Stimulated activated naive CD8-positive, alpha-beta T cell treated with anti-CD3 and anti-CD28 coated beads, Interleukin-15, Interleukin-2, amounts not matched to agents 100 ng/mL and 50 ng/mL, for 24 hours (primary cell): ENCODE measurements around the gene LIFR.
"Not testable (repeated sequence)": the region's sequence is repeated elsewhere in the genome, so short reads cannot be mapped to it uniquely, and the experiment has no call there.

Source experiments
- H3K27ac Mint-ChIP-seq: one replicate; pipeline ENCODE4 v1.8.0; 2021; ENCODE audit warnings: mild to moderate bottlenecking, mixed read lengths
- H3K27me3 Mint-ChIP-seq: one replicate; pipeline ENCODE4 v1.8.0; 2021; ENCODE audit warnings: mixed read lengths
- H3K36me3 Mint-ChIP-seq: one replicate; pipeline ENCODE4 v1.8.0; 2021; ENCODE audit warnings: low read depth, mixed read lengths
- H3K4me1 Mint-ChIP-seq: one replicate; pipeline ENCODE4 v1.8.0; 2021; ENCODE audit warnings: low read depth, mixed read lengths
- H3K4me3 Mint-ChIP-seq: one replicate; pipeline ENCODE4 v1.8.0; 2021; ENCODE audit warnings: mild to moderate bottlenecking, mixed read lengths
- H3K9me3 Mint-ChIP-seq: one replicate; pipeline ENCODE4 v1.8.0; 2021; ENCODE audit warnings: mixed read lengths

LIFR gene

GRCh38 chr5:38527475-38527874 is 29.0 kb downstream of the LIFR start:
- peaks cover 50% of the 10 kb centered on the region for H3K27me3 Mint-ChIP-seq
- H3K4me3 Mint-ChIP-seq = no peak overlapping the region
- no peaks in the 10 kb centered on the region for H3K36me3 Mint-ChIP-seq
- no peaks in the 10 kb centered on the region for H3K9me3 Mint-ChIP-seq
- H3K4me1 Mint-ChIP-seq = no peaks in the 10 kb centered on the region
- no peak overlapping the region for H3K27ac Mint-ChIP-seq

DNA sequence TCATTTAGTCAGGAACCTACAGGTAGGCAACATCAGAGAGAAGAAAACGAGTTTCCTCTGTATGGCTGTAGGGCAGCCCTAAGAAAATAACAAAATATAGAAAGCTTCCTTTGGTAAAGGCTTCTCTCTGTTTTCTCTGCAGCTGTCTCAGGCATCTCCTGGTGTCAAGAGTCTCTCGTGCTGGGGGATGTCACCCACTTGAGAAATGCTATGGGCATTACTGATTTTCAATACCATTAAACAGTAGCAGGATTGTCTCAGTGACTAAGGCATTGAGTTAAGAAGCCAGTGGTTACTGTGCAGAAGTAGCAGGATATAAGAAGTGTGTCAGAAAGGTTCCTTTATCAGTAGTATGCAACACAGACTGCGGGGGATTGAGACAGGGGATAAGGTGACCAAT is 32.4 kb downstream of the LIFR start:
- Mint-ChIP-seq H3K4me1 (no peaks in the 10 kb centered on the region), H3K27ac (no peak overlapping the region), H3K36me3 (no peaks in the 10 kb centered on the region), H3K27me3 (peaks cover 46% of the 10 kb centered on the region), H3K4me3 (no peak overlapping the region), H3K9me3 (no peaks in the 10 kb centered on the region)

GRCh38 chr5:38519476-38519875 is 37.0 kb downstream of the LIFR start:
- Mint-ChIP-seq H3K27me3 (peaks cover 30% of the 10 kb centered on the region), H3K9me3 (peaks cover 4% of the 10 kb centered on the region), H3K4me3 (no peak overlapping the region), H3K27ac (no peak overlapping the region), H3K4me1 (no peaks in the 10 kb centered on the region), H3K36me3 (no peaks in the 10 kb centered on the region)

GRCh38 chr5:38518341-38518740 is 38.1 kb downstream of the LIFR start:
- no peaks in the 10 kb centered on the region for H3K4me1 Mint-ChIP-seq
- peaks cover 4% of the 10 kb centered on the region for H3K9me3 Mint-ChIP-seq
- no peak overlapping the region for H3K4me3 Mint-ChIP-seq
- no peaks in the 10 kb centered on the region for H3K36me3 Mint-ChIP-seq
- H3K27me3 Mint-ChIP-seq = peaks cover 24% of the 10 kb centered on the region
- no peak overlapping the region for H3K27ac Mint-ChIP-seq

DNA sequence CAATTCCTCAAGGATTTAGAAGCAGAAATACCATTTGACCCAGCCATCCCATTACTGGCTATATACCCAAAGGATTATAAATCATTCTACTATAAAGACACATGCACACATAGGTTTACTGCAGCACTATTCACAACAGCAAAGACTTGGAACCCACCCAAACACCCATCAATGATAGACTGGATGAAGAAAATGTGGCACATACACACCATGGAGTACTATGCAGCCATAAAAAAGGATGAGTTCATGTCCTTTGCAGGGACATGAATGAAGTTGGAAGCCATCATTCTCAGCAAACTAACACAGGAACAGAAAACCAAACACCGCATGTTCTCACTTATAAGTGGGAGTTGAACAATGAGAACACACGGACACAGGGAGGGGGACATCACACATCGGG is 39.8 kb downstream of the LIFR start:
- H3K4me3 Mint-ChIP-seq, H3K36me3 Mint-ChIP-seq, H3K4me1 Mint-ChIP-seq, H3K27ac Mint-ChIP-seq, H3K9me3 Mint-ChIP-seq: not testable (repeated sequence)
- H3K27me3 Mint-ChIP-seq = peaks cover 22% of the 10 kb centered on the region

DNA sequence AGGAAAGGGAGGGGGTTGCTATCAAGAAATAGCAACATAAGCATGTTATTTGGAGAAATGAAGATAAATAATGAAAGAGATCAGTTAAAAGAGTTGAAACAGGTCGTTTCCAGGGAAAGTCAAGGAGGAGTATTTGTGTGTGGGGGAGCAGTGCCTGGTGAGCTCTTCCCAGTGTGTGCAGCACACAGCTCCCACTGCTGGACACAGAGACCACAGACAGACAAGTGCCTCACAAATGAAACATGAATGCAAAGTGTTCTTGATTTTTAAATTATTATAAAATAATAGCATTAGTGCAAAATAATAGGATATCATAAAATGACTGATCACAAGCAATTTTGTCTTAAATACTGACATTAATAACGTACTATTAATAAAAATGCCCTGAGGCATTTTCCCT is 40.8 kb downstream of the LIFR start:
- H3K36me3 Mint-ChIP-seq = no peaks in the 10 kb centered on the region
- H3K9me3 Mint-ChIP-seq = peaks cover 4% of the 10 kb centered on the region
- H3K27me3 Mint-ChIP-seq = peaks cover 14% of the 10 kb centered on the region
- no peak overlapping the region for H3K4me3 Mint-ChIP-seq
- H3K27ac Mint-ChIP-seq = no peak overlapping the region
- H3K4me1 Mint-ChIP-seq = no peaks in the 10 kb centered on the region

- H3K27me3 Mint-ChIP-seq = peaks cover 14% of the 10 kb centered on the region
- no peak overlapping the region for H3K27ac Mint-ChIP-seq
- H3K9me3 Mint-ChIP-seq = peaks cover 4% of the 10 kb centered on the region
- no peak overlapping the region for H3K4me3 Mint-ChIP-seq
- no peaks in the 10 kb centered on the region for H3K4me1 Mint-ChIP-seq
- no peaks in the 10 kb centered on the region for H3K36me3 Mint-ChIP-seq
These were observed 41.4 kb downstream of the LIFR start for GRCh38 chr5:38515092-38515491.

DNA sequence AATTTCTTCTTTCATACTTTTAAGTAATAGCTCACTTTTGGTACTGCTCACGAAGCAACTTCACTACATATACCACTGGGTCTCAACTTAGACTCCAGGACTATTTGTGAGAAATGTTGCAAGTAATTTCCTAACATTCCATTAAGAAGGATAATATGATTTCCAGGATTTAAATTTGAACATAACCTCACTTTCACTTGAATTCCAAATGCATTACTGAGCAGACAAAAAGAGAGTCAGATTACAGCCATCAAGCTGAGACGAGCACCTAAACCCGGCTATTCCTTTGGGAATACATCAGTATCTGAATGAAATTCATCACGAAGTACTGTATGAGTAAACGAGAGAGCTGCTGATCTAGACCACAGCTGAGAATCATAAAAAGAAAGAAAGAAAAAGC is 47.3 kb downstream of the LIFR start:
- no peak overlapping the region for H3K4me3 Mint-ChIP-seq
- H3K4me1 Mint-ChIP-seq = no peaks in the 10 kb centered on the region
- H3K9me3 Mint-ChIP-seq = no peaks in the 10 kb centered on the region
- peaks cover 31% of the 10 kb centered on the region for H3K27me3 Mint-ChIP-seq
- no peak overlapping the region for H3K27ac Mint-ChIP-seq
- H3K36me3 Mint-ChIP-seq = no peaks in the 10 kb centered on the region

GRCh38 chr5:38506302-38506701 is 50.1 kb downstream of the LIFR start:
- Mint-ChIP-seq H3K36me3 (no peaks in the 10 kb centered on the region), H3K9me3 (no peaks in the 10 kb centered on the region), H3K4me1 (no peaks in the 10 kb centered on the region), H3K27ac (no peak overlapping the region), H3K4me3 (no peak overlapping the region), H3K27me3 (peaks cover 26% of the 10 kb centered on the region)

- Mint-ChIP-seq H3K27ac (no peak overlapping the region), H3K27me3 (peaks cover 27% of the 10 kb centered on the region), H3K9me3 (no peaks in the 10 kb centered on the region), H3K36me3 (no peaks in the 10 kb centered on the region), H3K4me1 (no peaks in the 10 kb centered on the region), H3K4me3 (no peak overlapping the region)
These were observed 55.7 kb downstream of the LIFR start for GRCh38 chr5:38500573-38501260.

GRCh38 chr5:38497946-38498345 is 58.5 kb downstream of the LIFR start:
- Mint-ChIP-seq H3K36me3 (no peaks in the 10 kb centered on the region), H3K27ac (no peak overlapping the region), H3K4me3 (no peak overlapping the region), H3K4me1 (no peaks in the 10 kb centered on the region), H3K9me3 (no peaks in the 10 kb centered on the region), H3K27me3 (peaks cover 39% of the 10 kb centered on the region)

DNA sequence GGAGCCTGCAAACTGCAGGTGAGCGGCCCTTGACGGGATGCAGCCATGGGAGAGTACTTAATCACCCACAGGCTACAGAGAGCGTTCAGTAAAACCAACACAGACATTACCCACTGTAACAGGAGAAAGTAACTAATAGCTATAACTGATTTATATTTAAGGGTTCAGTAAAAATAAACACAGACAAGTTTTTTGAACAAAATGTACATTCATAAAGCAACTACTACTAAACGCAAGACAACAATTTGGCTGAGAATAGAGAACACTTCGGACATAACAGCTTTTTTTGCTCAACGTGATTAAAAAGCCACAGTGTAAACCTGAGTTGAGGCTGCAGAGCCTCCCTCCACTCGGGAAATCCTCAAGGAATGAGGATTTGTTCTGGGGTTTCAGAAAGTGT is 61.7 kb downstream of the LIFR start:
- Mint-ChIP-seq H3K27me3 (peaks cover 51% of the 10 kb centered on the region), H3K27ac (no peak overlapping the region), H3K4me3 (no peak overlapping the region), H3K9me3 (no peaks in the 10 kb centered on the region), H3K36me3 (no peaks in the 10 kb centered on the region), H3K4me1 (no peaks in the 10 kb centered on the region)

DNA sequence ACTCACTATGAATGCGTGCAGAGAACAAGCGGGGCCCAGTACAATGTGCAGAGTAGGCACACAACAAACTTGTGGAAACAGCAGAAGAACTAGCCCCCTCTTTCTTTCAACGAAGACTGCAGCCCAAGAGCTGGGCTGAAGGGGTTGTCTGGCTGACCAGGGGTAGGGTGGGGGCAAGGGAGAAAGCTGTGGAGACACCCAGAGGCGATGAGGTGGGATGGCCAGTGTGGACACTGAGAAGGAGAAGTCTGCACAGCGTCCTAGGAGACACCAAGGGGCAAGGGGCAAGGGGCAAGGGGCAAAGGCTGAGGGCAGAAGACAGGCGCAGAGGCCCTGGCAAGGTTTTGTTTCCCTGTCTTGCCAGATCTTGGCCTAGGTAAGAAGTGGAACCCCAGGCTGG is 62.3 kb downstream of the LIFR start:
- Mint-ChIP-seq H3K27ac (no peak overlapping the region), H3K27me3 (peaks cover 49% of the 10 kb centered on the region), H3K9me3 (no peaks in the 10 kb centered on the region), H3K4me1 (no peaks in the 10 kb centered on the region), H3K36me3 (no peaks in the 10 kb centered on the region), H3K4me3 (no peak overlapping the region)

DNA sequence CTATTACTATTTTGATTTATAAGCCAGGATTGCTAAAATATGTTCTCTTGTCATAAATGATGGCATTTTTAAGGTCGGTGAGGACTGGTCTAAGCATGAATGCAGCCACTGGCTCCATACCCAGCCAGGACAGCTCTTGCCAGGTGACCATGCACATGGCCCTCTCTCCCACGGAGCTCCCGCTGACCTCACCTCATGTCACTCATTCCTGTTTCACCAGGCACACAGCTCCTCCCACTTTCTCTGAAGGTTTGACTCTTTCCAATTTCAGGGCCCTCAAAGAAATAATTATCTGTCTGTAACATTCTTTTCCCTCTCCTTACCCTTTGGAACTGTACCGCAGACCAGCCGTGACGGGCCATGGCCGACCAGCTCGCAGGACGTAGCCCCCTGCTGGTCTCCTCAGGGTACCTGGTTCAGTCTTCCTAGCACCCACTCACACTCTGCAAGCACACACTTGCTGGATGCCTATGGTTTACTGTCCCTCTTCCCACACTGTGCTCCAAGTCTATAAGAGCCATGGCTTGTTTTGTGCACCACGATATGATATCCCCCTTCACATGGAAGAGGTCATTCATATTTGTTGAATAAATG is 72.5 kb downstream of the LIFR start:
- no peak overlapping the region for H3K4me3 Mint-ChIP-seq
- H3K4me1 Mint-ChIP-seq = no peaks in the 10 kb centered on the region
- H3K9me3 Mint-ChIP-seq = no peaks in the 10 kb centered on the region
- H3K27ac Mint-ChIP-seq = no peak overlapping the region
- H3K27me3 Mint-ChIP-seq = peaks cover 63% of the 10 kb centered on the region
- no peaks in the 10 kb centered on the region for H3K36me3 Mint-ChIP-seq

- Mint-ChIP-seq H3K36me3 (no peaks in the 10 kb centered on the region), H3K4me1 (no peaks in the 10 kb centered on the region), H3K27ac (no peak overlapping the region), H3K27me3 (peaks cover 73% of the 10 kb centered on the region), H3K4me3 (no peak overlapping the region), H3K9me3 (no peaks in the 10 kb centered on the region)
These were observed 77.0 kb downstream of the LIFR start for GRCh38 chr5:38479315-38479904.

GRCh38 chr5:38478878-38479277 is 77.6 kb downstream of the LIFR start:
- no peaks in the 10 kb centered on the region for H3K4me1 Mint-ChIP-seq
- H3K4me3 Mint-ChIP-seq = no peak overlapping the region
- no peak overlapping the region for H3K27ac Mint-ChIP-seq
- peaks cover 74% of the 10 kb centered on the region for H3K27me3 Mint-ChIP-seq
- no peaks in the 10 kb centered on the region for H3K9me3 Mint-ChIP-seq
- no peaks in the 10 kb centered on the region for H3K36me3 Mint-ChIP-seq
